GM21825 (cell line): ENCODE measurements around the gene ZSCAN1.

Experiments
- ATAC-seq: cut with Tn5 transposase; IDR thresholded peaks from one replicate; pipeline ENCODE4 v1.9.1; 2021; ENCODE audit warnings: mild to moderate bottlenecking, moderate library complexity; ENCODE audit not compliant: unreplicated experiment

Gene ZSCAN1

DNA sequence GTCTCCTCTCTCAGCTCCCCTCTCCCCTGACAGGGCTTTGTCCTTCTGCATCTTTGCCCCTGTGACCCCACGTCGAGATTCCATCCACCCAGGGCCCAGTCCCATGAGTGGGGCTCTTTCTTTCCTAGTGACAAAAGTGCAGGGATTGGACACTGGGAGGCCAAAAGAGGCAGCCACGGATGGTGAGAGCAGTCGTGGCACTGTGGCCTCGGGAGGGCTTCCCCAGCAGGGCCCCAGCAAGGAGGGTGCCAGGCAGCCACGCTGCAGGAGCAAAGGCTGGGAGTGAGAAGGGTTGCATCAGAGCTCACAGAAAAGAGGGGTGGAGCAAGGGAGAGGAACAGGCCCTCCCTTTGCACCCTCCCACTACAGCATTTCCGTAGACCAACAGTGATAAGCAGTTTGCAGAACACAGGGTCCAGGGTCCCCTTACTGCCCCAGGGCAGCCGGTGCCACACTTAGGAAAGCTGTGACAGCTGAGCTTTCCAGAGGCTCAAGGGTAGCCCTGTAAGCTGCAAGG is 4.9 kb downstream of the ZSCAN1 start:
- no peak for ATAC-seq

DNA sequence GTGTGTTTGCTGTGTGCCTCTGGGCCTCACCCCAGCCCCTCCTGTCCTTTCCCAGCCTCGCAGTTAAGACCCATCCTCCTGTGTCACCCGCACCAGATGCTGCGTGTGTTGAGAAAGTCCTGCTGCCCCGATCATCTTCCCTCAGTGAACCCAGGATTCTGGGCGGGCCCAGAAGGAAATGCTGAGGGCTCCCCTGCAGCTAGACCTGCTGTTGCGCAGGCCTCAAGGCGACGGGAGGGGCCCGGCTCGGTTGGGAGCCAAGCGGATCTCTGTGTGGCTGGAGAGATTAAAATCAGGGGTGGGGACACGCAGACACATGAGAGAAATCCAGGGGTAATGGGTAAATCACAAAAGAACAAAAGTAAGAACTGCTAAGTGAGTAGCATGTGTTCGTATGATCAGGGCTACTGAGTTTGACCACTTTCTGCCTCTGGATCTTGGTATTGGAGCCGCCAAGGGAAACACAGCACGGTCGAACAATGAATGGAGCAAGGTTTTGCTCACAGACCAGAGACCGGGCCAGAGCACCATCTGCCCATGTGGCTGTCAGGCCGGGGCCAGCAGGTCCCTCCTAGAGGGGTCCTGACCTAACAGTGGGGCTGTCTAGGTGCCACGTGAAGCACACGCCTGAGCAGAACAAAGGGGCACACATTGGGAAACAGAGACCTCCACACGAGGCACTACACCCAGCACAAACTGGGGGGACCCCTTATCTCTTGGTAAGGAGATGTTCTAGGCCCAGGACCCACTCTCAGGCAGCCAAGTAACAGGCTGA is 7.1 kb downstream of the ZSCAN1 start:
- ATAC-seq: no peak

DNA sequence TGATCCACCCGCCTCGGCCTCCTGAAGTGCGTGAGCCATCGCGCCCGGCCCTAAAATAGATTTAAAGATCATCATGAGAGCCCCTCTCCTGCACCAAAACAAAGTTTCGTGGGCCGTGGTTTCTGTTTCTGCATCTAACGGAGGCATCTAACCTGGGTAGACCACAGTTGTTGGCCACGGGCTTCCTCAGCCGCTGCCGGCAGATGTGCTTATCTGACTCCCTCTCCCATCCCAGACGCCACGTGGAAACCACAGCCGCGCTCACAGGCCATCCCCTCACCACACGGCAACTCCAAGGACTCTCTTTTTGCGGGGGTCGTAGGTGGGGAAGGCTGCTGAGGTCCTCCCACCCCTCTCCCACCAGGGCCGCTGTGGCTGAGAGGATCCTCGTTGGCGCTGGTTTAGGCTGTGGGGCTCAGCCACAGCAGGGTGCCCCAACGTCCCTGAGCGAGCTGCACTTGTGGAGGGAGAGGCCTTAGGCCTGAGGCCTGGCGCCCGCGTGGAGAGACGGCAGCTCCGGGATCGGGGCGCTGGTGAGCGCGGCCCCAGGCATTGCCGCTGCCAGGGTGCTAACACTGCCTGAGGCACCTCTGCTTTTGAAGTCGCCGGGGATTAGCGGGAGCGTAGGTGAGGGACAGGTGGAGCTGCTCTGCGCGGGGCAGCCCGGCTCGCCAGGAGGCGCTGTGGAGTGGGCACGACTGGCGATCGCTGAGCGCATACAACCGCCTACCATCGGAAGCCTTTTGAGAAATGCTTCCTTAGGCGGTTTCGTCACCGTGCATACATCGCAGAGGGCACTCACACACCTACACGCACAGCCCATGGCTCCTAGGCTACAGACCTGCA is 8.9 kb downstream of the ZSCAN1 start:
- ATAC-seq: no peak

DNA sequence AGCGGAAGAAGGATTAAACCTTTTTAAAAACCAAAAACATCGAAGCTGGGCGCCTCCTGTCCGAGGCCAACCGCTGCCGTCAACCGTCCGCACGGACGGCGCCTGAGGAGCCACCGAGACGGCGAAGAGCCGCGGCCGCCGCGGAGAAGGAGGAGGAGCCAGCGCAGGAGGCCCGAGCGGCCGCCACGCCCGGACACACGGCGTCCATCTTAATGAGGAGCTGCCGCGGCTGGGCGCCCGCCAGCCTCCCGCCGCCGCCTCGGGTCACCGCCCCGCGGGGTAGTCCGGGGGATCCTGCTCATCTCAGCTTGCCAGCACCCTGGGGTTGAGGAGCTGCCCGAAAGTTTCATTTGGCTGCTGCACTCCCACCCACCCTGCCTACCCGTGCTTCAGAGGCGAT is 10.6 kb downstream of the ZSCAN1 start:
- ATAC-seq: no peak

DNA sequence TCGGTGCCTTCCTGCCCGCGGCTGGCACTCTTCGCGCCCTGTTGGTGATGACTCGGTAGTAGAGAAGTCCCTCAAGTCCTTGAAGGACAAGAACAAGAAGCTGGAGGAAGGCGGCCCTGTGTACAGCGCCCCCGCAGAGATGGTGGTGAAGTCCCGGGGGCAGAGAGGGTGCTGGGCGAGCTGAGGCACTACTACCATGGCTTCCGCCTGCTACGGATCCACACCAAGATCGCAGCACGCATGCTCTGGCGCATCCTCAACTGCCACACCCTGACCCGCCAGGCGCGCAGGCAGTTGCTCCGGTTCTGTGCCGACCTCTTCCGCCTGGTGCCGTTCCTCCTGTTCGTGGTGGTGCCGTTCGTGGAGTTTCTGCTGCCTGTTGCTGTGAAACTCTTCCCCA is 11.1 kb downstream of the ZSCAN1 start:
- ATAC-seq: no peak

DNA sequence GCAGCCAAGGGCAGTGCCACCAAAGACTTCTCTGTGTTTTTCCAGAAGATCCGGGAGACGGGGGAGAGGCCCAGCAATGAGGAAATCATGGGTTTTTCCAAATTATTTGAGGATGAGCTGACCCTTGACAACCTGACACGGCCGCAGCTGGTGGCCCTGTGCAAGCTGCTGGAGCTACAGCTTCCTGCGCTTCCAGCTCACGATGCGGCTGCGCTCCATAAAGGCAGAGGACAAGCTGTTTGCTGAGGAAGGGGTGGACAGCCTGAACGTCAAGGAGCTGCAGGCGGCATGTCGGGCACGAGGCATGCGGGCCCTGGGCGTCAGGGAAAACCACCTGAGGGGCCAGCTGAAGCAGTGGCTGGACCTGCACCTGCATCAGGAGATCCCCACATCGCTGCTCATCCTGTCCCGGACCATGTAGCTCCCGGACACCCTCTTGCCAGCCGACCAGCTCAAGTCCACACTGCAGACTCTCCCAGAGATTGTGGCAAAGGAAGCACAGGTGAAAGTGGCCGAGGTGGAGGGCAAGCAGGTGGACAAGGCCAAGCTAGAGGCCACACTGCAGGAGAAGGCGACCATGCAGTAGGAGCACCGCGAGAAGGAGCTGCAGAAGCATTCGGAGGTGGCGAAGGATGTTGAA is 11.7 kb downstream of the ZSCAN1 start:
- ATAC-seq: no peak

DNA sequence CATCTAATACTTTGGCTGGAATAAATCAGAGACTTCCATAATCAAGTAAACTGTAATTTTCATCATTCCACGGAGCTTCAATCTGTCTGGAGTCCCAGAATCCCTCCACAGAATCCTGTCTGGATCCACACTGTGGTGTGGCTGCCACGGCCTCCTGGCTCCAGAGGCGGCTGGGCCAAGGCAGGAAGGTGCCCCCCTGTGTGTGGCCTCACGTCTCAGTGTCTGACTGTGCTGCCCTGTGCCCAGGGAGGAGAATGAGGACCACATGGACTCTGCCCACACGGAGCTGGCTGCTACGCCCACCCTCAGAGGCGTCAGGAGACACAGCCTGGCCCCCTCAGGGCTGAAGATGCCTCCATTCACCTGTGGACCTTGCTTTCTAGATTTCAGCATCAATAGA is 13.0 kb downstream of the ZSCAN1 start:
- no peak for ATAC-seq

DNA sequence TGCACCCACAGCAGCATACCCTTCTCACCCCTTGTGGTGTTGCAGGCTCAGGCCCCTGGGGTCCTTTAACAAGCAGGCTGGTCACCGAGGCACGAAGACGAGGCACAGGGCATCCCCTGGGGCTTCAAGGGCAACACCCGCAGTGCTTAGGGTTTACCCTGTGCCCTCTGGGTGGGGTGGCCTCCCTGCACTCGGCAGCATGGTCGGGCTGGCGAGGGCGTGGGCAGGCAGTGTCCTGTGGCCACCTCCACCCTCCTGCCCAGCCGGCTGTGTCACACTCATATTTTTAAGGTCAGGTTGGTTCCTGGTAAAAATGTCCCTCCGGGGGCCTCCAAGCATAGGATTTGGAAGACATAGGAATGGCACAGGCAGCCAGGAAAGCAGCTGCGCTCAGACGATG is 13.8 kb downstream of the ZSCAN1 start:
- ATAC-seq: no peak

DNA sequence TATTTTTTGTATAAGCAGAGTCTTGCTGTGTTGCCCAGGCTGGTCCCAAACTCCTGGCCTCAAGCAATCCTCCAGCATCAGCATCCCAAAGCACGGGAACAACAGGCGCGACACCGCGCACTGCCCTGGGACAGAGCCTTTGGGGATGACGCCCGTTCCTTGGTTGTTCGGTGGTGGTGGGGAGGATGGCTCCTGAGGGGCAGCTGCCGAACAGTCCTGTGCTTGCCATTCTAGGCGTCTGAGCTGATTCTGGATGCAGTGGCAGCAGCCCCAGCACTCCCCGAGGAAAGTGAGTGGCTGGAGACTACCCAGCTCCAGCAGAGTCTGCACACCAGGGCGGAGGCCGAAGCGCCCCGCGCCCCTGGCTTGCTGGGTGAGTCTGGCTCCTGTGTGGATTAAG is 18.4 kb downstream of the ZSCAN1 start:
- no peak for ATAC-seq

DNA sequence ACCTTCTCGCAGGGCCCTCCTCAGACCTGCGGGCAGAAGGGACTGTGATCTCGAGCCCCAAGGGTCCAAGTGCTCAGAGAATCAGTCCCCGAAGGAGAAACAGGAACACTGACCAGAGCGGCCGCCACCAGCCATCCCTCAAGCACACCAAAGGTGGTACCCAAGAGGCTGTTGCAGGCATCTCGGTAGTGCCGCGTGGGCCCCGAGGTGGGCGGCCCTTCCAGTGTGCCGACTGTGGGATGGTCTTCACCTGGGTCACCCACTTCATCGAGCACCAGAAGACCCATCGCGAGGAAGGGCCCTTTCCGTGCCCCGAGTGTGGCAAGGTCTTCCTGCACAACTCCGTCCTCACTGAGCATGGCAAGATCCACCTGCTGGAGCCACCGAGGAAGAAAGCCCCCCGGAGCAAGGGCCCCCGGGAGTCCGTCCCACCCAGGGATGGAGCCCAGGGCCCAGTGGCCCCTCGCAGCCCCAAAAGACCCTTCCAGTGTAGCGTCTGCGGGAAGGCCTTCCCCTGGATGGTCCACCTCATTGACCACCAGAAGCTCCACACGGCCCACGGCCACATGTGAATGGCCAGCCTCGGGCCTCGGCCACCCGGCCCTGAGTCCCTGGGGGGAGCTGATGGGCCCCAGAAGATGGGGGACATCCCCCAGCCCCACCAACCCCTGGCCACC is 19.8 kb downstream of the ZSCAN1 start:
- ATAC-seq: no peak

DNA sequence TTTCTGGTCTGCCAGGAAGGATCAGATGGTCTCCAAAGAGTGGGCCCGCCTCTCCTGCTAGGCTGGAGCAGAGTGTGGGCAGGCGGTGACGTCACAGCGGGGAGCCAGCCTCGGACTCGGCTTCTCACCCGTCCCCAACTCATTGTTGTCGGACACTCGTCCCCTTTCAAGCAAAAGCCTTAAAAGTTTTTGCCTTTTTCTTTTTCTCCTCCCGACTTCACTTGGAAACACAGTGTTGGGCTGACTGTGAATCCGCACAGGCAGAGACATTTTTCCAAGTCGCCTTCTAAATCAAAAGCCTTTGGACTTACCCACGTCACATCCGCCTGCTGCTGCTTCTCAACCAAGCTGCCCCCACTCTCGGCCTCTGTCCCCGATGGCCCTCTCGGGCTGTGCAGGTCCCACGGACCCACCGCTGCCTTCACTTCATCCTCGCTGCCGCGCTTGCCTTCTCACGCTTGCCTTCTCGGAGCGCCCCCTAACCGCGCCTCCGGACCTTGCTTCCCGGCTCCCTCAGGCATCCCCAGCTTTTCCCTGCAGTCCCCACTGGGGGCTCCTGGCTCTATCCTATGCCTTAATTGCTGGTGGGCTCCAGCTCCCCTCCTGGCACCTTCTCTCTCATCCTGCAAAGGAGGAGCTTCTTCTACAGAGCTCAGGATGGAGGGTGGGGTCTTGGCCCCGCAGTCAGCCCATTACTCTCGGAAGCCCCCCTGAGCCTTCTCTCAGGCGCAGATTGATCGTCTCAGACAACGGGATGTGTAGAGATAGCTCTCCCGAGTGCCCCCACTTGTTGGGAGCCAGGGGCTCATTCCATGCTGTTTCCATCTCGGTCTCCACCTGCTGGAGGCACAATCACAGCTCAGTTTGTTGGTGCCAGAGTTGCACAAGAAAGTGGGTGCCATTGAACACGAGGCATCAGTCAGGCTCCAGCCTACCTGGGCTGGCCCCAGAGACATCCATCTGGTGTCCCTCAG is 21.4 kb downstream of the ZSCAN1 start:
- no peak for ATAC-seq

DNA sequence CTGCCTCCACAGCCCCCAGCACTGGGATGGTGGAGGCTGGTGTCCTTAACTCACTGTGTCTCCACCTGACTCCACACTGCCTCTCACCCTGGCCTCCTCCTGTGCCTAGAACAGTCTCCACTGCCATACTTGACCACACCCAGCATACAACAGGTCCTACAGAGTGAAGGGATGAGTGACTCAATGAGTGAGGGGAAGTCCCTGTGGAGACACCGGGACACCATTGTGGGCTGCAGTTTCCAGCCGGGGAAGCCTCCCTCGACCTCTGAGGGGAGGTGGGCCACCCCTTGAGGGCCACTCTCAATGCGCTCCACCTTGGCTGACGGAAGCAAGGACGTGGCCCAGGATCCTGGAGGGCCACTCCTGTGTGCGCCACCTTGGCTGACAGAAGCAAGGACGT is 22.4 kb downstream of the ZSCAN1 start:
- no peak for ATAC-seq

DNA sequence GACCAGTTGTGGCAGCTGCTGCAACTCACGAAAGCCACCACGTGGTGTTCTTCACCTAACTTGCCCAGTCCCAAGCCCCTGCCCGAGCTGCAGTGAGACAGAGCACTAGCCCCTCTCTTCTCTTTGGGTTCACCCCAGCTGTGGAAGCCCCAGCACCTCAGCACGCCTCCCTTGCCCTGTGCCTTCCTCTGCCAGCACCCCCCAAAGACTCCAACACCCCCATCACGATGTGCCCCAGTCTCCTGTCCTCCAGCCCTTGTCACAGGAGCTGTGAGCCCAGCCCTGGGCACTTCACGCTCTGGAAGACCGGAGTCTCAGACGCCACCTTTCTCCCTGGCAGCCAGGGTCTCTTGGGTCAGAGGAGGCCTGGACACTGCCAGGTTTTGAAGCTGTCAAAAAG is 23.0 kb downstream of the ZSCAN1 start:
- ATAC-seq: no peak

DNA sequence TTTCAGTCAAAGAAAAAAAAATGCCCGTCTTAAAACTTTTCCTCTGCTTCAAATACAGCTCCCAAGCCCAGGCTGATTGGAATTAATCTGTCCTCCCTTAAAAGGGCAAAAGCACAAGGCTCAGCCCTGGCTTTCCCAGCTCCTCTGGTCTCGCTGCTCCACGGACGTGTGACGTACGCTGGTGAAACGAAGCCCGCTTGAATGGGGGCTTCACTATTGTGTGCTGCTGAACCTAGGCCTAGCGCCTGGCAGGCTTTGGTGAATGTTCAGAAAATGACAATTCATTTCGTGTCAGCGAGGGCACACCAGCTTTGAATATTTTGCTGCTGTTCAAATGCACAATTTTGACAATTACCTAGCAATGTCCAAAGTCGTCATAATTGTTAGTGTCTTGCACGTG is 24.6 kb downstream of the ZSCAN1 start:
- ATAC-seq: no peak

DNA sequence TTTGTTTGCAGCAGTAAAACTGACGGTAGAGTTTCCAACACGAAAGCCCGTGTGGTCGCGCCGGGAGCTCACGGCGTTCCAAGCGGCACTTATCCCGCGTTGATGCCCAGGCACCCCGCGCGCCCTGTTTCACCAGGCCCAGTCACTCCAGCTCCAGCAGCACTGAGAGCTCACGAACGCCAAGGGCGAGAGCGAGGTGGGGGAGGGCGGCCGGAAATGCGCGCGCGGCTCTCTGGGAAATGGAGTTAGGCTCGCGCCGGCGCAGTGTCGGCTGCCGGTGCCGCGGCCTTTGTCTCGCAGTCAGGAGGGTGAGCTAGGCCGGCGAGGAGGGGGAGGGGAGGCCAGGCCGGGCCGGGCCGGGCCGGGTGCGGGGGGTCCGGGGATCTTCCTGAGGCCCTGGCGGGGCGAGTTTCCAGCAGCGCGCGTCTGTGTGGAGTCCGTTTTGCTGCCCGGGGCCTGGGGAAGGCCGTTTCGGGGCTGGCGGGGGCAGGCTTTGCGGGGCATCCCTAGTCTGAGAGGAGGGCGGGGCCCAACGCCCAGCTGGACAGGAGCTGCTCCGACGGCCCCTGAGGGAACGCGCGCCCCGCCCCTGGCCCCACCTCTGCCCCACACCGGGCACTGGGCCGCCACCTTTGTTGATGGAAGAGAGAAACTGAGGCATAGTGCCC is 25.3 kb downstream of the ZSCAN1 start, which contains the start of gene ZNF135:
TSS of gene ZNF135 (plus strand) at position 280 of the 668 bp plus-strand sequence. CDS start 721 bp downstream, outside the sequence.
- no peak for ATAC-seq

DNA sequence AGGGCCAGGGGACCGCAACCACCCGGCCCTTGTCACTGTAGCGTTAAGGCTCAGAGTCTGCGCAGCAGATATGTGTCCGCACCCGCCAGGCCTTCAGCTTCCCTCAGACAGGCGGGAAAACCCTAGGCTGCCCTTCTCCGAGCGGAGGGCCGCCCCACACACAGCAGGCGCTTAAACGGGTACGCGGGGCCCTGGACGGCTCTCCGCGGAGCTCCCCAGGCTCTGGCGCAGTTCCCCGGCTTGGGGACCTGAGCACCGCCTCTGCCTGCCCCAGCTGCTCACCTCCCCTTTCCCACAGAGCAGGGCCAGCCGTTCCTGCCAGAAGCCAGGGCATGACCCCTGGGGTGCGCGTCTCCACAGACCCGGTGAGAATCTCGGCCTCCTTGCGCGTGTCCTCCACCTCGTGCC is 25.9 kb downstream of the ZSCAN1 start:
- no peak for ATAC-seq

DNA sequence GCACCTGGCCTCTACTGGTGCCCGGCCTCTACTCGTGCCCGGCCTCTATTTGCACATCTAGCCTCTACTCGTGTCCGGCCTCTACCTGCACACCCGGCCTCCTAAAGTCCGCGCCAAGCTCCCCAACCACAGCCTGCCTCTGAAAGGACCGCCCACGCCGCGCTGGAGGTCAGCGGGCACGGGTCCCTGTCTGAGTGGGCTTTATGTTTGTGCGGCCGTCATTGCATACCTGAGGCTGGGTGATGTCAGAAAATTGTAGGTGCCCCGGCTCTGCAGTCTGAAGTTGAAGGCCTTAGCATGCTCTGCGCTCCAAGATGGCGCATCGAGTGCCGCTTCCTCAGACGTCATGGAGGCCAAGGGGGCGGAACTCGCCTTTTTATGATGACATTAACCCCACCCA is 26.4 kb downstream of the ZSCAN1 start:
- ATAC-seq: no peak

DNA sequence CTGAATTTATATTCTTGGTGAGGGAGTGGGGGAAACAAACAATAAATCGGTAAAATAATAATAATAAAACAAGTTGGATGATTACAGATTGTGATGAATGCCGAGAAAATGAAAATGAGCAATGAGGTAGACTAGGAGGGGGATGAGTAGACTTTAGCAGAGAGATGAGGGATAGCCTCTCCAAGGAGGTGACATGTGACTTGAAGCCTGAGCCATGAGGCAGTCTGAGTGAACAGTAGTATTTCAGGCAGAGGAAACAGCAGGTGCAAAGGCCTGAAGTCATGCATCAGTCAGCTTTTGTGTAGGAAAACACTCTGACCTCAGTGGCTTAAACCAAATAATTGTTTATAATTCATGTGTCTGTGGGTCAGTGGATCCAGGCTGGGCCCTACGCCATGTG is 29.9 kb downstream of the ZSCAN1 start:
- ATAC-seq: no peak

DNA sequence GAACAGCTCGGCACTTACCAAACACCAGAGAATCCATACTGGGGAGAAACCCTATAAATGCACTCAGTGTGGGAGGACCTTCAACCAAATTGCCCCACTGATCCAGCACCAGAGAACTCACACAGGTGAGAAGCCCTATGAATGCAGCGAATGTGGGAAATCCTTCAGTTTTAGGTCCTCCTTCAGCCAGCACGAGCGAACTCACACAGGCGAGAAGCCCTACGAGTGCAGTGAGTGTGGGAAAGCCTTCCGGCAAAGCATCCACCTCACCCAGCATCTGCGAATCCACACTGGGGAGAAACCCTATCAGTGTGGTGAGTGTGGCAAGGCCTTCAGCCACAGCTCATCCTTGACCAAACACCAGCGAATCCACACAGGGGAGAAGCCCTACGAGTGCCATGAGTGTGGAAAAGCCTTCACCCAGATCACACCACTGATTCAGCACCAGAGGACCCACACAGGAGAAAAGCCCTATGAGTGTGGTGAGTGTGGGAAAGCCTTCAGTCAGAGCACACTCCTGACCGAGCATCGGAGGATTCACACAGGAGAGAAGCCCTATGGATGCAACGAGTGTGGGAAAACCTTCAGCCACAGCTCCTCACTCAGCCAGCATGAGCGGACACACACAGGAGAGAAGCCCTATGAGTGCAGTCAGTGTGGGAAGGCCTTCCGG is 33.6 kb downstream of the ZSCAN1 start:
- no peak for ATAC-seq
